Activated CD4-positive, alpha-beta T cell treated with anti-CD3 and anti-CD28 coated beads, Interleukin-2, Interleukin-4, amounts not matched to agents 100 ng/mL and 50 ng/mL, durations not matched to agents 16 hours and 8 hours (primary cell): ENCODE measurements around the gene NPSR1.
"Not testable (repeated sequence)": the region's sequence is repeated elsewhere in the genome, so short reads cannot be mapped to it uniquely, and the experiment has no call there.

ENCODE experiments used
- DNase-seq: peaks from one replicate; pipeline ENCODE4 v3.0.0-alpha.2; 2020; ENCODE audit warnings: low spot score

The NPSR1 gene

DNA sequence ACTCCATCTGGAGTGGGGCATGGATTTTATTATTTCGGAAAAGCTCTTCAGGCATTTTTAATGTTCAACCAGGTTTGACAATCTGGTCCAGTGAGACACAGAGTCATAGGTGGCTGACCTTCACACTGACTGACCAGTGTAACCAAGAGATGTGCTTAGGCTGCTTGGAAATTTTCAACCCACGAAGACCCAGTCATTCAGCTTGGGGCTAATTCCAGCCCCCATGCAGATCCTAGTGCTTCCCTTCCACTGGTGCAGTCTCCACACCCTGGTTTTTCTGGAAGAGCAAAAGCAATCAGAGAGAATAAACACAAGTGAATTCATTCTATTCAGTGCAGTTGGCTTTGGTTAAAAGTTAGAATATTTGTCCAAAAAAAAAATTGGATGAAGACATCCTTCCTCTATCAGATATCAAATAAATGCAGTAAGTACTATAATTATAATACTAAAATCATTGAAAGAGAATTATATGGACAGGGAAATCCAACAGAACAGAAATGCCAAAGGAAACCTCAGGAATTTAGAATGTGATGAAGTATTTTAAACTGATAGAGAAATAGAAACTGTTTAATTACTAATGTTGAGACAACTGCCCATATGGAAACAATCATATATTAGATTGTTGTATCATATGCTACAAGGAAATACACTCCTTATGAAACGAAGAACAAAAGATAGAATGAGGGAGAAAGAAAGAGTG lies 178.0 kb downstream of the NPSR1 start:
- DNase-seq: no peak

DNA sequence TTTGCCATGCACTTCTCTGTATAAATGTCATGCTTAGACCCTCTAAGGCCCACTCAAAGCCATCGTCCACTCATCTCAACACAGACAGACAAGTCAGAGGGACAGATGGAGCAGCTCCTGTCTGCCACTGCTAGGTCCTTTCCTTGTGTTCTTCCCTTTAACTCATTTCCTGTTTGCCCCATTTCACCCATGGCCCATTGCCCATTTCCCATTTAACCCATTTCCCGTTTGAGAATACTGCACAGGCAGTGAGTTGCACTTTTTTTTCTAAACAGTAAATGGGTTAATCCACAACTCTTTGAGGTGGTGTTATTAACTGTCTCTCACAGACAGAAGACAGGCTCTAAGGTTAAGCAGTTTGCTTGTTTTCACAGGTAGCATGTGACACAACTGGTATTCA lies 179.3 kb downstream of the NPSR1 start:
- DNase-seq: no peak

DNA sequence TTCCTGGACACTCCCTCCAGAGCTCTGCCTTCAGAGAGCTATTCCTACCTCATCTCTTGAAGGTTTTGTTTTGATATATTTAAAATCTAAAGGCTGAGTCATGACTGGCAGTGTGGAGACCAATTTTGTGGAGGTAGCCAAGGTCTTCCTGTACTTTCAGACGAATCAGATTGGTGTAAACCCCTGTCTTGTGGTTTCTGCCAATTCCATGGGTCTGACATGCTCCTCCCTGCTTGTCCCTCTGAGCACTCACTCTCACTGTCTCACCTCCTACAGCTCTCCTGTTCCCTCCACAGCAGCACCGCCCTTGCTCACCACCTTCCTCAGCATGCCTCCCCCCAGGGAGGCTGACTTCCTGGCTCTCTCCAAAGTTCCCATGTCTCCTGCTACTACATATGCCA lies 179.8 kb downstream of the NPSR1 start:
- DNase-seq: no peak

DNA sequence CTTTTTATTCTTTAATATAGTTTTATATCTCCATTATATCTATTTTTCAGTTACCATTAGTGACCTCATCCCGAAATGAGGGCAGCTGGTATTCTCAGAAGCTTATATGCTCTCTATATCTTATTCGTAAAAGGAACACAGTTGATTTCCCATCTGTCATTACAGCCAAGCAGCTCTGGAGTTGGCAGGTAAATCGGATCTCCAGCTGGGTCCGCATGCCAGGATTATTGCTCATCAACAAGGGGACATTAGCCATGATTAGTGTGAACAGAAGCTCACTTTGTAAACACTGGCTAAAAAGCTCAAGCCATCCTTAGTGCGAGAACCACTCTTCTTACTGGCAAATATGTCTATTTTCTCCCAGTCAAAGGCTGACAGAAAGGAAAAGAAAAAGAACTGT lies 180.3 kb downstream of the NPSR1 start:
- DNase-seq: no peak

DNA sequence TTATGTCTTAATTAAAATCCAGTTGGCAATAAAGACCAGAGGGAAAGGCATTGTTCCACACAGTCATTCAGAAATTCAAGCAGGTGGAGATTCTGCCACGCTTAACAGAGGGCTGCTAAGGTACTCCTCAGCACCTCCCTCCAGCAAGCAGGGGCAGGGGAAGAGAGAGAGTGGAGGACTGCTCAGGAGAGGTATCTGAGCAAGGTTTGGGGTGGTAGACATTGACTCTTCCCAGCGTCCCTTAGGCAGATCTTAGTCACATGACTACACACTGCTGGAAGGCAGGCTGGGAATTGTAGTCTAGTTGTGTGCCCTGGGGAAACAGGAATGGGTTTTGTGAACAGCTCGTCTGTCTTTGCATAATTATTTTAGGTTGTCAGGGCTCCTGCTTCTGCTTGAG lies 181.6 kb downstream of the NPSR1 start:
- DNase-seq: no peak

DNA sequence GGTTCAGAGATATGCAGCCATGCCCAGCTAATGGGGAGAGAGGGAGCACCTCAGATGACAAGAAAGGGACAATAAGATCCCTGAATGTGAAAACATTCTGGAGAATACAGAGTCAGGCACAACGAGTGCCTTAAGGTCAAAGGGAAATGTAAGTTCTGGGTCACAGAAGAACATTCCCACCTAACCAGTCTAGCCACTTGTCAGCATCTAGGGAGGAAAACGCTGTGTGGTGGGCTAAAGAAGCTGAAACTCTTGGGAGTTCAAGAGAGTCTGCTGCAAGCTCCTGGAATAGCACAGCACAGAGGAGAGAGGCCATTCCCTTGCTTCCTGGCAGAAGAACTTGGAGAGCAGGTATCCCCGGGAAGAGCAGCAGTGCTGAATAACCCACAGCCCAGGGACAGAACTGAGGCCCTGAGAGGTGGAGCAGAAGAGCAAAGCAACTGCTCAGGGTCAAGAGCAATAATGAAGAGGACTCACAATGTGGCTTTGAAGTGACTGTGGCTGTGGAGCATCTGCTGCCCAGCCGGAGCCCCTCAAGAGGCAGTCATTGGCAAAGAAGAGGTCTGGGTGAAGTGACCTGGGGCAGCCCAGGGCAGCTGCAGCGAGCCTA lies 182.3 kb downstream of the NPSR1 start:
- no peak for DNase-seq

DNA sequence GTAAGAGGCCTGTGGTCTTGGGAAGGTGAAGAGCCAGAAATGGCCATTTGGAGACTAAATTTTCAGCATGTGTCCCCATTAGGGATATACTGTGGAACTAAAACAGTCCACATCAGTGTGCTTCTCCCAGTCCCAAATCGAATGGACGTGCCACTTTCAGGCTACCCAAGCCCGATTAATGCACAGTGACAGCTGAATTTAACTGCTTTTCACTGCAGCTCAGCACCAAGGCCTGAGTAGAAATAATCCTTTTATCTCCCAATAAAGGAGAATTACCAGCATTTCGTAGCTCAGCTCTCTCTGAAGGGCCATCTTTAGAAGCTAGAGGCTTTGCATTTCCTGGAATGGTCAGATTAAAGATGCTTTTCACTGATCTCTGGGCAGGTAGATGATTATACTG lies 183.3 kb downstream of the NPSR1 start:
- no peak for DNase-seq

DNA sequence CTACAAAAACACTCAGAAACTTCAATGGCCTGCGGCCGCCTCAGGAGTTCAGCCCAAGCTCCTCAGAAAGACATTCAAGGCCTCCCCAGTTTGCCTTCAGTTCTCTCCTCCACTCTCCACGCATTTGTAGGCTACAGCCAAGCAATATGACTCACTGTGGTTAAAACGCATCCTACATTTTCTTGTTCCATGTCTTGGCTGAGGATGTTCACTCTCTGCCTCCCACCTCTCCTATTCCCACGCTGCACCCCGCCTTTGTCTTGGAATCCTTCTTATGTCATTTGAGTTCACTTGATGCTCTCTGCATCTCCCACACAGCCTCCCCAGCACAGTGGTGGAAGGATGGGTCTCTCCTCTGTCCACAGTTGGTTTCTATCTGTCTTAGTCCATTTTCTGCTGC lies 184.8 kb downstream of the NPSR1 start:
- DNase-seq: no peak

DNA sequence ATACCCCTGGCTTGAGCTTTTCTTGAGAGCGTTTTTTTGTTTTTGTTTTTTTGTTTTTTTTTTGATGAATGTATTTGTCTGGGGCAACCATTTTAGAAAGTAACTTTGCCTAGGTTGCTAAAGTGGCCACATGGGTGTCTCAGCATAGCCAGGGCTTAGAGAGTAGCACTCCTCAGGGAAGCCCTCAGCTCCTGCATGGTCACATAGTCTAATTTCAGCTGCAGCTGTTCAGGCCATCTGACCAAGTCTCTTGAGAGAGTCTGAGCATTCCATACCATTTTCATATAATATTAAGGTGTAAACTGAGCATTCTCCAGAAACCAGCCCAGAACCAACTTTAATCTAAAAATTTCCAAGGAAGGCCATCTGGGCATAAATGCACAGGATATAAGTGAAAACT lies 186.4 kb downstream of the NPSR1 start:
- DNase-seq: no peak

DNA sequence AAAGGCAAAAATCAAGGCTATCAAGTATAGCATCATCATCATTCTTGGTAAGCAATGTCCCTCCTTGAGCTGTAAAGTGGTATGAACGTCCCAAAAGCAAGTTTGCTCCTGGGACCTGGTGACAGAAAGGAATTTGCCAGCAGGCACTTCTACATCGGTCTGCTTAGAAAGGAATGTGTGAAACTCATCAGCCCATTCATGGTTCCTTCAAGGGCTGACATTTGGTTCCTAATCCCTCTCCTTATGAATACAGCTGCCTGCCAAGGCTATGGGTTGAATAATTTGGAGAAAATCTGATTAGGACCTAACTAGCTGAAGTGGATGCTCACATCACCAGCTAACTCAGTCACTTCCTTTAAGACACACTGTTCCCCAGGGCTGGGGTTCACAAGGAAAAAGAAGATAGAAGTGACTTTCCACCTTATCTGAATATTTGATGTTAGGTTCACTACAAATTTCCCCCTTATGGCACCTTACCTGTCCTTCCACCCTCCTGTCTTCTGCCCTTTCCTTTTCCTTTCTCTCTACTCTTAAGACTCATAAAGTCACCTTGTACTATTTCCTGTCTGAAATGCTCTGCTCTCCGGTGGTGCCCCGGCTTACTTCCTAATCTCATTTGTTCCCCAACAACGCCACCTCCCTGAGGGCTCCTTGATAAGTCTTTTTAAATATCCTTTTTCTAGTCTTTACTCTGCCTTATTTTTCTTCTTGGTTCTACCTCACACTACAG lies 187.1 kb downstream of the NPSR1 start:
- DNase-seq: no peak

DNA sequence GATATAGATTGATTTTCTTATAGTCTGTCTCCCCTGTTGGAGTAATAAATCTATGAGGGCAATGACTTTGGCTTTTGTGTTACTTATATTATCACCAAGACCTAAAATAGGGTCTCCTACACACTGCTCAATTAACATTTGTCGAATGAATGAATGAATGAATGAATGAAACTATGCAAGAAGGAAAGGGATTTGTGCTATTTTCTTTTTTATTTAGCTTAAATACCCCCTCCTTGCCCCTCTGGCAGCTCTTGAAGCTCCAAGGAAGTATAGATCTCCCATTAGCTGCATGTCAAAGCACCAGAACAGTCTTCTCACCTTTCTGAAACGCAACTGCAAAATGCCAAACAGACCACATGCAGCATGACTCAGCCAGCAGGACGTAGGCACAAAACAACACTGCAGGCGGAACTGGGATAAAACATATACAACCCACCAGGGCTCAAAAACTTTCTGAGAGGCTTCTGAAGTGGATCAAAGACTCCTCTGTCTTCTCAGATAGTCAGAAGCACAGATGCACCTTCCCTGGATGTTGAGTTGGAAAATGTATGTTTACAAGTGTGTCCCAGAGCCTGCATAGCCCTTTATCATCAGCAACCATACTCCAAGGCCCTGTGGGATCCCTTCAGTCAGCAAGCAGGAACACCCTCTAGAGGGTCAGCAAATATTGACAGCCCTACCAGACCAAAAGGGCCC lies 187.8 kb downstream of the NPSR1 start:
- no peak for DNase-seq

DNA sequence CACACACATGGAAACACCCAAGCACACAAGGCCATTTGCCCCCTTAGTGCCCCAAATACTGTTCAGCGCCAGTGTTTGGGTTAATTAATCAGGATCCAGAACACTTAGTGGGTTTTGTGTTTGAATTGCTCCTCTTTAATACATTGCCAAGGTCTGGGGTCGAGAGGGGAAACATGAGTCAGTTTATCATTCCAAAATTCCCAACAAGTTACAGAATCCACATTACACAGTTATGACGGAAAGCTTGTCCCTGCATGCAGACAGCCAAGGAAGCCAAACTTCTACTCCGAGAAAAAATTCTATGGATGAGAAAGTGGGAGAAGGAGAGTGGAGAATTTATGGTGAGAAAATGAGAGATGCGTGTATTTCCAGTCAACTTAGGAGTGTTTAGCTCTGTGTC lies 189.0 kb downstream of the NPSR1 start:
- no peak for DNase-seq

DNA sequence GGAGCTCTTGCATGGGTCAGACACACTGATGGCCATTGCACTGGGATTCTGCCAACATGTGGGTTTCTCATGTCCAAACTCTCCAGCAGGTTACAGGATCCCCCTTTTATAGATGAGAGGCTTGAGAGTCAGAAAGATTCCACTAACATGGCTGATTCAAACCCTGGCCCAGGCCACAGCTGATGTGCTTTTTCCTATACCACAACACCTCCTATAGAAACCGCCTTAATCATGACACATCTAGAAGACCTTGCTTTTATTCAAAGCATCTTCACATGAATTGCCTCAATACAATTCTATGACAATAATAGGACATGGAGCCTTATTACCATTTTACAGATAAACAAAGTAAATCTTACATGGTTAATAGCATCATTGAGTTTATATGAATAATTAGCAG lies 190.7 kb downstream of the NPSR1 start:
- no peak for DNase-seq

DNA sequence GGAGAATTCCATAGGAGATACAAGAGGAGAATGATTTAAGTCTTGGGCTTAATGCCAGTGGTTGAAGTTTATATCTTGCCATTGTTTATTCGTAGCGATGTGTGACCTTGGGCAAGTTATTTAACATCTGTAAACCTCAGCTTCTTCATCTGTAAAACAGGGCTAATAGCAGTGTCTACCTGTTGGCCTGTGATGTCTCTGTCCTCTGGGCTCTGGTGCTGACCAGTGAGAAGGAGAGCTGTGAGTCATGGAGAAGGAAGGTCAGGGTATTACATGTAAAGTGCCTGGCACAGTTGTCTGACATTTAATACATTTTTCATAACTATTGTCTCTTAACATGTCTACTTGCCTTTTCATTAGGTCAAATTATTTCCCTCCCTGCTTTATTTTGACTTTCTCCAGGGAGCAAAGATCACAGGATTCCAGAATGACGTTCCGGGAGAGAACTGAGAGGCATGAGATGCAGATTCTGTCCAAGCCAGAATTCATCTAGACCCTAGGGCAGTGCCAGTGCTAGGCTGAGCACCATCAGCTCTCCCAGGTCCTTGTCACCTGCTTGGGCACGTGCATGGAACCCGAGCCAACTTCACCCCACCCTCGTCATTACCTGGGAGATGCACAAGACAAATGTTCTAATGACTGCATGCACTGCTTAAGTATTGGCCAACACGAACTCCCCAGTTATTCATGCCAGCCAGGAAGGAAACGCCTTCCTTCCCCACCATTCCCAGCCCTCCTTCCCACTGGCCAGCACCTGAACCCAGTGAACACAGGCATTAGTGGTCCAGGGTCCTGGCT lies 191.3 kb downstream of the NPSR1 start:
- no peak for DNase-seq

DNA sequence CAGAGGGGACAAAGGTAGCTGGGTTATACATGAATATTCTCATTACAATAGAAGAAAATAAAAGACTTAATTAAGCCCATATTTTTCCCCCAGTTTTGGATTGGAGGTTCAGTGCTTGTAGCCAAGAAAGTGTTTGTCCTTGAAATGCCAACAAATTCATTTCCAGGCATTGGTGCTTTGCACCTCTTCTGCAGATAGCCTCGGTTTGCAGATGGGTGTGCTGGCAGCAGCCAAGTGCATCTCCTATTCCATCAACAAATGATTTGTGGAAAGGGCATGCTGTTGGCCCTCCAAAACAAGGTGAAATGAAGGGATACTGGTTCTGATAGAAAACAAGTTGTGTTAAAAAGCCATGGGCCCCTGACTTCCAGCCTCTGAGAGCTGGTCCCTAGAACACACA lies 192.0 kb downstream of the NPSR1 start:
- no peak for DNase-seq

DNA sequence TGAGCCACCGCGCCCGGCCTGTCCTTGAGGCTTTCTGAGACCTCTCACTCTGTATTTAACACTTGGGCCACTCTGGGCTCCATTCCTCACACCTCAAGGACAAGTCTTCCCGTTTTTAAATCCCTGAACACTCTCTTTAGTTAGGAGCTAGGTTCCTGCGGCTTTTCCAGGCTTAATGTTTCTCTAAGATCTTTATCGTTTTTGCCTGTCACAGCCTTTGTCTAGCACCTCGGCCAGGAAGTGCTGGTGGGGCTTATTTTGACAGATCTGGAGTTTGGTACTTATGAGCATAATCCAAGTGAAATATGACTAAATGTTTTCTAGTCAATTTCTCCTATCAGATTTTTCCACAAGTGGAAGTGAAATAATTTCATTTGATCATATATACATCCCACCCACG lies 192.7 kb downstream of the NPSR1 start:
- DNase-seq: no peak

DNA sequence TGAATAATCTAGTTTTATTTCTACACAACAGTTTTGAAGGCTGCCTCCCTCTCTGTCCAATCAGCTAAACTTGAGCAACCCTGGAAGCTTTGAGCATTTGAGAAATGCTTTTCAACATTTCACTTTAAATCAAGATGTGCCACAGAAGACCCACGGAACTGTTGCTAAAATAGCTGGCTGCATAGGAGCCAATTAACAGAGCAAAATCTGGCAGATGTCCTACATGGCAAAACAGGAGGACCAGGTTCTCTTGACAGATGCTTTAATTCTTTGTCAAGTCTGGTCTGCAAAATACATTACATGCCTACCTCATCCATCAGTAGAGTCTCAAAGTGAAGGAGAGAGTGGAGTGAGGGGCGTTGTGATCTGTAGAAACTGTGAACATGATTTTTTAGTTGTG lies 193.4 kb downstream of the NPSR1 start:
- DNase-seq: no peak

DNA sequence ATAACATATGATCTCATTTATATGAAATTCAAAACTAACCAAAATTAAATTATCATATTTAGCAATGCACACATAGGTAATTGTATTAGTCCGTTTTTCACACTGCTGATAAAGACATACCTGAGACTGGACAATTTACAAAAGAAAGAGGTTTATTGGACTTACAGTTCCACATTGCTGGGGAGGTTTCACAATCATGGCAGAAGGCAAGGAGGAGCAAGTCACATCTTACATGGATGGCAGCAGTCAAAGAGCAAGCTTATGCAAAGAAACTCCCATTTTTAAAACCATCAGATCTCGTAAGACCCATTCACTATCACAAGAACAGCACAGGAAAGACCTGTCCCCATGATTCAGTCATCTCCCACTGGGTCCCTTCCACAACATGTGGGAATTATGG lies 200.4 kb downstream of the NPSR1 start:
- DNase-seq: not testable (repeated sequence)

DNA sequence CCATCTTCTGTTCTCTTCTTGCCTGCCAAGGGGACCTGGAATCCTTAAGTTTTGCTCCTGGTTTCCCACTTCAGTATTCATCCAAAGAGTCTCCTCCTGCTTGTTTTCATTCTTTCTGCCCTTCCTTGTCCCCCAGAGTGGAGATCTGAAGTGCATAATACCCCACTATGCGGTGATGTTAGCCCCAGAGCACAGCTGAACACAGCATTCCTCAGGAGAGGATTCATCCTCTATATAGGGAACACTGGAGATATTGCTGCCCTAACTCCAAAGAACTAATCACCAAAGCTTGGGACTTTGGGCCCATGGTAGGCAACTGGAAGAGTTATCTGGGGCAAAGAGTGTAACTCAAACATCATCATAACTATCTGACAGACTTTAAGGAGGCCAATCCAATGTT lies 201.3 kb downstream of the NPSR1 start:
- DNase-seq: not testable (repeated sequence)

DNA sequence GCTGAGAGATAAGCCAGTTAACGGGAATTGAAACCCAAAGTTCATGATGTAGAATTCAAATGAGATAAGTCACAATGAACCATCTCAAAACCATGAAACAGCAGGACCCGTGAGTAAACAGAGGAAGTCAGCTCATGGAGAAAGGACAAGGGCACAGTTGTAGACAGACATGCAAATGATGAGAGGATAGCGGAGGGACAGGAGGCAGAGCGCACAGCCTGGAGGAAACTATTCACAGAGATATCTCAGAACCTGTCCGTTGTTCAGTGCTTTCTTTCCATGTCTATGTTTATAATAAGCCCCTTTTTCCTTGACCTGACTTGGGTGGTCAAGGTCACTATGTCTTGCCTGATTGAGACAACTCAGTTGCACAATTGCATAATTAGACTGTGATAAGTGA lies 208.2 kb downstream of the NPSR1 start:
- DNase-seq: not testable (repeated sequence)

DNA sequence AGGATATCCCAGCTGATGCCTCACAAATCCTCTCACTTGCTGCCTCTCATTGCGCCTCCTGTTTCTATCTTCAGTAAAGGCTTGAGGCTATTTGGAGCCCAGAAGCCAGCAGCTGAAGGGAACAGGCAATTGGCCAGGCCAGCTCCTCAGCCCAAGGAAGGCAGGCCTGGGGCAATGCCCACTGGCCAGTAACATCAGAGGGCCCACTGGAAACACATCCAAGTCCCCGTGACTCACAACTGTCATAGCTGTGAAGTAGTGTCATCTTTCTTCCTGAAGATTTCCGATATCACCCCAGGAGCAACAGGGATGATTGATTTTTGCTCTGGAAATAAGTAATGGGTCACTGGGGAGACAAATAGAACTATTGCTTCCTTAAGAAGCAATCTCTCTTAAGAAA lies 209.3 kb downstream of the NPSR1 start:
- DNase-seq: not testable (repeated sequence)

DNA sequence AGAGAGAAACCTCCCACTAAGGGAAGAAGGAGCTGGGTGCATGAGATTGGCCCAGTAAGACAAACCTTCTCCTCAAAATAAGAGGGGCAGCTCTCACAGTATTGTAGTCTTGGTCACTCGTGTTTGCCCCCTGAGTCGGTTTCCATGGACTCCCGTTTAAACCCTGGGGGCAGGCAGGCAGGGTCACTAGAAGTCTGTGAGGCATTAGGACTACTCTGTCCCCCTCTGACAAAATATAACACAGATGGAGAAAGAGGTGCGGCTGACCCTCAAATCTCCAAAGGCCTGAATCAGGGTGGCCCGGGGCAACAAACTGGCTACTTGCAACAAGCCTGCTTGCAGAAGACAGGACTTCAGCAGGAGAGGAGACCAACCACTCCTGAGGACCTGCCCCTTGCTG lies 210.6 kb downstream of the NPSR1 start:
- not testable (repeated sequence) for DNase-seq
